Osteoblast (primary cell): ENCODE data around the gene MAP3K5. TPM values are rescaled to one million over a fixed set of nuclear protein-coding genes. Genes with fewer than 3 reads are reported as not detected.

Source experiments
- DNase-seq: peaks from one replicate; pipeline ENCODE4 v3.0.0; 2011; ENCODE audit warnings: low spot score, mixed read lengths; ENCODE audit not compliant: insufficient read length; ENCODE audit errors: missing footprints
- H2AFZ ChIP-seq: 2 replicates; pipeline ENCODE4 v1.6.0; 2011; ENCODE audit warnings: mild to moderate bottlenecking, low read length
- H3K27ac ChIP-seq: 2 replicates; pipeline ENCODE4 v1.5.1; 2011; ENCODE audit warnings: mild to moderate bottlenecking, low read depth, low read length, moderate library complexity
- H3K27me3 ChIP-seq: 2 replicates; pipeline ENCODE4 v1.6.0; 2012; ENCODE audit warnings: mild to moderate bottlenecking, control low read depth, inconsistent platforms, low read length, moderate library complexity; ENCODE audit not compliant: insufficient read depth
- H3K36me3 ChIP-seq: 2 replicates; pipeline ENCODE4 v1.5.1; 2011; ENCODE audit warnings: mild to moderate bottlenecking, low read length, control low read depth, moderate library complexity; ENCODE audit not compliant: insufficient read depth
- H3K4me1 ChIP-seq: 2 replicates; pipeline ENCODE4 v1.5.1; 2011; ENCODE audit warnings: mild to moderate bottlenecking, low read length, control low read depth, moderate library complexity; ENCODE audit not compliant: insufficient read depth
- H3K4me2 ChIP-seq: 2 replicates; pipeline ENCODE4 v1.6.0; 2011; ENCODE audit warnings: mild to moderate bottlenecking, low read length; ENCODE audit not compliant: insufficient read depth
- H3K4me3 ChIP-seq: fragments of 200-600 bp; sonication (generic); 3 replicates; pipeline ENCODE4 v1.5.1; 2012; ENCODE audit warnings: mild to moderate bottlenecking, low read length, inconsistent platforms; ENCODE audit not compliant: insufficient read depth
- H3K79me2 ChIP-seq: 2 replicates; pipeline ENCODE4 v1.6.0; 2012; ENCODE audit warnings: mild to moderate bottlenecking, low read length, control low read depth, inconsistent platforms; ENCODE audit not compliant: insufficient read depth
- H3K9me3 ChIP-seq: 2 replicates; pipeline ENCODE4 v1.5.1; 2011; ENCODE audit warnings: low read depth, low read length, control low read depth
- H4K20me1 ChIP-seq: 2 replicates; pipeline ENCODE4 v1.6.0; 2012; ENCODE audit warnings: mild to moderate bottlenecking, low read length, control low read depth; ENCODE audit not compliant: insufficient read depth
- CTCF ChIP-seq: IDR thresholded peaks from 2 replicates; pipeline ENCODE4 v1.5.1; 2011; ENCODE audit warnings: mild to moderate bottlenecking, low read depth, low read length, moderate library complexity; ENCODE audit errors: extremely low read depth
- total RNA-seq: library from RNA; depleted of rRNA; stranded (reverse); fragments of >200 nt; gene quantifications from 2 replicates; pipeline ENCODE4 v1.2.3, GENCODE V29; 2012

The MAP3K5 gene
- total RNA-seq, 1 donor: 8.3 TPM

DNA sequence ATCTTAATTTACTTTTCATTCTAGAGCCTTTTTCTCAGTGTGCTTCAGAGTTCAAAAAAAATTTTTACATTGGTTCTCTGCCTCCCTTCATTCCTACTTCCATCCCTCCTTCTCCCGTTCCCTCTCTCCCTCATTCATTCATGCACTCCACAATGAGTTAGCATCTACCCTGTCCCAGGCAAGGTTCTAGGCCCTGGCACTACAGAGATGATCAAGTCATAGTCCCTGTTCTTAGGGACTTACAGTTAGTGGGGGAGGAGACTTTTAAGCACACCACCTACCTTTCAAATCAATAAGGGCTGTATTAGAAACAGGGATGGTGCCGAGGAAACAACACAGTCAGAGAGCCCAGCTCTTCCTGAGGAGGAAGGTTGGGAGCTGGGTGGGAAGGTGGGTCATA lies 40.3 kb downstream of the MAP3K5 start:
- Histone ChIP-seq H3K79me2 (peaks cover 35% of the 10 kb centered on the region), H3K4me3 (no peak overlapping the region), H3K27me3 (no peaks in the 10 kb centered on the region), H4K20me1 (no peaks in the 10 kb centered on the region), H3K27ac (no peak overlapping the region), H3K9me3 (no peaks in the 10 kb centered on the region), H2AFZ (no peak overlapping the region), H3K36me3 (no peaks in the 10 kb centered on the region), H3K4me2 (peak overlapping the region; percentile 61), H3K4me1 (peaks cover 16% of the 10 kb centered on the region)
- no peak for DNase-seq
- TF ChIP-seq CTCF: no peak

DNA sequence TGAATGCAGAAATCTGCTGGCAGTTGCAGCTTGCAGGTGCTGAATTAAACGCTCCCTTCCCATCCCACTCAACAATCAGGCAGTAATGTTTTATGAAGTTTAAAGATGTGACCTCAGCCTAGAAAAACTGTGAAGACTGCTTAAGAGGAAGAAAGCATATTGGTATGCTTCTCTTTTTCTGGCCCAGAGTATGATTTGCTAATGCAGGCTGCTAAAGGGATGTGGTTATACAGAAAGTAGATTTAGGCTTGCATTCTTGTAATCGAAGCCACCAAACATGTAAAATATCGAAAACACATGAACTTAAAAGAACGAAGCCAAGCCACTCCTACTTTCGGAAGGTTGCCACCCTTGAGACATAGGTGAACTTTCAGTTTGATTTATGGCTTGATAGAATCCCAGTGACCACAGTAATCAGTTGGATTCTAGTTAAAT lies 40.7 kb downstream of the MAP3K5 start:
- DNase-seq: peak; percentile 75
- no peaks in the 10 kb centered on the region for H3K9me3 ChIP-seq
- peaks cover 16% of the 10 kb centered on the region for H3K4me1 ChIP-seq
- no peaks in the 10 kb centered on the region for H3K27me3 ChIP-seq
- peak overlapping the region; percentile 61 for H3K4me2 ChIP-seq
- peak overlapping the region; percentile 18 for H3K27ac ChIP-seq
- peak overlapping the region; percentile 35 for H2AFZ ChIP-seq
- no peaks in the 10 kb centered on the region for H4K20me1 ChIP-seq
- H3K79me2 ChIP-seq: peaks cover 33% of the 10 kb centered on the region
- TF ChIP-seq CTCF: no peak
- no peaks in the 10 kb centered on the region for H3K36me3 ChIP-seq
- peak overlapping the region; percentile 2 for H3K4me3 ChIP-seq

DNA sequence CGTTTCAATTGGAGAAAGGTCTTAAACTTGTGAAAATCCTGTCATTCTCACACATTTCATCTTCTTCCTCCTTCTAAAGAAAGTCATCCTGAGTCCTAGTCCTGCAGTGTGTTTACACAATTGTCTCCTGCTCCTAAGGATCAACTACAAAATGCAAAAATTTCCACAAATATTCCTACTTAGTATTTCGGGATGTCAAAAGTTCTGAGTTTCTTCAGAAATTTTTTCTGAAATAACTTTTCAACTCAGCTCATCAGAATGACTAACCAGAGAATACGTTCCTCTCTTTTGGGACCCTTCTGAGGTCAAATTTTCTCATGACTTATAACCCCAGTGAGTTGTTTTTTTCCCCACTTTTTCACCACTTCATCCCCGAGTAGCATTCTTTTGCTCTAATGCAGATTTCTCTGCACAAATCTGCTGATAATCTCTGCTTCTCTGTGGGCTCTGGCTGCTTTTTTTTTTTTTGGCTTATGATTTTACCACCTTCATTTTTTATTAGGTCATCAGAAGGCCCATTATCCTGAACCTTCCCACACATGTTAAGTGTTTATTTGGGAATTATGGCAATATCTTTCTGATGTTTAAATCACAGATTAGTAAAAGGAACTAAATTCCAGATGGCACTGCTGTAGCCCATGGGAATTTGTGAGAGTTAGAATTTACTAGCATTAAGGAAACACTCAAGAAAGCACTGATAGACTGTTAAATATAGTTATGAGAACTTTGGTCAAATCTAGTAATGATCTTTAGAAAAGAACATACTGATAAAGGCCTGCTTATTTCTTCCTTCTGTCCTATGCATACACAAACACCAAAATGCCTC lies 41.4 kb downstream of the MAP3K5 start:
- peak; percentile 63 for DNase-seq
- no peak for TF ChIP-seq CTCF
- peaks cover 32% of the 10 kb centered on the region for H3K79me2 ChIP-seq
- peaks cover 16% of the 10 kb centered on the region for H3K4me1 ChIP-seq
- H3K36me3 ChIP-seq: no peaks in the 10 kb centered on the region
- peak overlapping the region; percentile 61 for H3K4me2 ChIP-seq
- peak overlapping the region; percentile 18 for H3K27ac ChIP-seq
- peak overlapping the region; percentile 2 for H3K4me3 ChIP-seq
- no peaks in the 10 kb centered on the region for H3K27me3 ChIP-seq
- no peaks in the 10 kb centered on the region for H4K20me1 ChIP-seq
- H2AFZ ChIP-seq: peak overlapping the region; percentile 35
- no peaks in the 10 kb centered on the region for H3K9me3 ChIP-seq

DNA sequence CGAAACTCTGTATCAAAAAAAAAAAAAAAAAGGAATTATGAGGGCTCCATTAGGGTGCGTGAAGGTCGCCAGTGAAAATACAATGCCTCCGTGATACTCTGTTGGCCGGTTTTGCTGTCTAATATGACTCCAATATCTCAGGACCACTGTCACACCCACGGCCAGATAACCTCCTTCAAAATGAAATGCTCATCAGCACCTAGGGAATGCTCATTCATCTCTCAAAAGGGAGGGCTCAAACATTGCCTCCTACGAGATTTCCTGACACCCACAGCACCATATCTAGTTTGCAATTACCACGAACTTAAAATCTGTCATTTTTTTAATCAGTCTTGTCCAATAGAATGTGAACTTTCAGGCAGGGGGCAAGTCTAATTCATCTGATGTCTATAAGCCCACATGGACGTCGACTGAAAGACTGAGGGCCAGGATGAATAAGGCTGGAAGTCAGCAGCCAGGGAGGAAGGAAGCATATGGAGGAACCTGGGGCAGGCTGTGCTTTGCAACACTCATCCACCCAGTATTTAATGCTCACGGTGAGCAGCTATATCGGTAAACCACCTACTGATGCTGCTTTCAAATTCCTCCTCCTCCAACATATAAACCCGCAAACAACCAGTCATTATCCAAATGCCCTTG lies 42.8 kb downstream of the MAP3K5 start:
- peaks cover 31% of the 10 kb centered on the region for H3K79me2 ChIP-seq
- no peak overlapping the region for H3K27ac ChIP-seq
- no peaks in the 10 kb centered on the region for H3K9me3 ChIP-seq
- no peaks in the 10 kb centered on the region for H3K27me3 ChIP-seq
- no peak overlapping the region for H3K4me3 ChIP-seq
- peaks cover 16% of the 10 kb centered on the region for H3K4me1 ChIP-seq
- no peaks in the 10 kb centered on the region for H4K20me1 ChIP-seq
- TF ChIP-seq CTCF: no peak
- DNase-seq: no peak
- H2AFZ ChIP-seq: no peak overlapping the region
- H3K4me2 ChIP-seq: no peak overlapping the region
- H3K36me3 ChIP-seq: no peaks in the 10 kb centered on the region
